ENCODE data around the gene PTPRG.

PTPRG gene

DNA sequence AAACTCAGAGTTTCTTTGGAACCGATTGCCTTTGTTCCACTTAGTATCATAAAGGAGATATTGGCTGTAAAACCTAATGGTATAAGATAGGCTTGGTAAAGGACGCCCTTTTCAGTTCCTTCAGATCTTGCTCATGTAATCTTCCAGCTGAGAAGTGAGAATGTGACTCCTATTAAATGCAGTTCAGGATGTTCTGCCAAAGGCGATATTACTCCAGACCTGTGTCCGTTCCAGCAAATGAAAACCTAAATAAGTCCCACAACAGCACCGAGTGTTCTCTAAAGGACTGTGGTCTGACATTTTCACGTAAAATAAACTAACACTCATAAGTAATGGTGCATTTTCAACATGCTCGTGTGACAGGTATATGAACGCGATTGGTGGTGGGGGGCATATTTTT is 535.8 kb downstream of the PTPRG start:
- no peak for DNase-seq

DNA sequence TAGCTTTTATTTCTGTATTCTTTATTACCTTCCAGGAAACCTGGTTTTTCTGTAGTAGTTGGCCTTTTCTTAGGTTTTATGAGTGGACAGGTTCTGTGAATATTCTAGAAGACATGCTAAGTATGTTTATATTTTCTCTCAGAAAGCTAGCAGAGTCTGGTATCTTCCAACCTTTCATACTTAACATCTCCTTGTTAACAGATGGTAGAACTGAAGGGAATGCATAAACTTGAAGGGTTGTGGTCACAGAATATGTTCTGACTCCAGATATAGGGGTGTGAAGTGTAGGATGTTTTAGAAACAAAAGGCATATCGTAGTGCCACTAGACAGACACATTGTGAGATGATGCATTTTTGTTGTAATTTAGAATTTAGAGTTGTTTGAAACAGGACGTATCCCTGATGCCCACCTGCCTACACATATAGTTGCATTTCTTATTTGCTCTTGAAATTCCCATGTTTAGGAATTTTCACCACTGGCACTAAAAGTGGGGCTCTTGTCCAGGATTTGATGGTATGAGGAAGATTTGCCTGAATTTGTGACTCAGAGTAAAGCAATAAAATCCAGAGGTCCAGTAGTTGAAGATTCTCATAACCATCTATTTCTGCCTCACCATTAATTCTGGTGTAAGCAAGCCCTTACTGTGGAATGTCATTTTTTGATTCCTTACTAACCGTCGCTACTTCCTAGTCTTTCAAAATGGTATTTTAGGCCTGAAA is 537.4 kb downstream of the PTPRG start:
- no peak for DNase-seq

DNA sequence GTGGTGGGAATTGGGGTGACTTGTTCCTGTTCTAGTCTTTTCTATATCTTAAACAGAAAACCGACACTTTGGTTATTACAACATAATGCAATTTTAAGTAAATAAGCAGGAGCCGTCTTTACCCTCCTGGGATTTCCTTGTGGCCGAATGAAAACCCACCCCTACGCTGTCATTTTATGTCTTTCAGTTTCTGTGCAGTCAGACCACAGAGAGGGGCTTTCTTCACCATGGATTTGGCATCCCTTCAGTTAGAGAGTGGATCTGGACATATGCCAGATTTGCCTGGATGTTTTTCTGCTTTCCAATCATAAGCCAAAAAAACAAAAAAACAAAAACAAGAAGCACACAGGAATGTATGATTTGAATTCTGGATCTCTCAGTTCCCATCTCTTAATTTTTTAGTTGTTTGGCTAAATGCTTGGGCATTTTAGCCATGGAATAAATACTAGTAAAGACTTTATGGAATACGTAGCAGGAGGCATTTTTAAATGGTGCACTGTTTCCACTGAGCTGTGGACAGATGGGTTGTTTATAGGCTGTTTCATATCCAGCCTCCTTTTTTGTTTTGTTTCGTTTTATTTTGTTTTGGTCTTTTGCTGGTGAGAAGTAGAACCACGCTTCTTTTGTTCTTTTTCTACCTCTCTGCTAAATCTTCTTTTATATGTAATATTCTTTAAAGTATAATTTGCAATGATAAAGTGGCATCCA is 539.1 kb downstream of the PTPRG start:
- DNase-seq = no peak

DNA sequence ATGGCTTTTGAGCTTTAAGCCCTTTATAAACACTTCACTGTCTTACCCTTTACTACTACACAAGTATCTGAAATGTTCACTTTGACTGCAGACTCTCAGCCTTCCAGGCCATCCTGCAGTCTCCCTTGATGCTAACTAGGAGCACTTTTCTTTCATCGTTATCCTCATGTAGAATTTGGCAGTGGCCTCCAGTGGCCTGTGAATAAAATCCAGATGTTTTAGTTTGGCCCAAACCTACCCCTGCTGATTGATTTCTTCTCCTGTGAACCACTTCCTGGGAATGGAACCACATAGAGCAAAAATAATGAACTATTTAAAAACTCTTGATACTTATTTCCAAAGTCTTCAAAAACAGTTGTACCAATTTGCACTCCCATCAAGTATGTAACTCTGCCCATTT is 540.1 kb downstream of the PTPRG start:
- DNase-seq = no peak

DNA sequence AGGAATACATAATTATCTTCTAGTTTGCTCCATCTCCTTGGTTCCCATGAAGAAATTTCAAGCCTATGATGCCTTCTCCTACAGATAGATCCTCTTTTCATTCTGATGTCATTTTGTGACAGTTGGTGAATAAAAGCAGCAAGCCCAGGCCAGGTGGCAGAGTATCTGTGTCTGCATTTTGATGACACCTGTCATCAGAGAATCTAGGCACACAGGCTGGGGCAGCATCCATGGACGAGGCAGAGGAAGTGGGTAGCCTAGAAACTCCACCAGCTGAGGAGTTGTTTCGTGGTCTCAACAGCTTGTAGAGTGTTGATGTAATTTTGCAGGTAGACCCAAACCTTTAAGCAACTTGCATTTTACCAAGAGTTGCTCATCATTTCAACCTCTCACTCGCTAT is 542.2 kb downstream of the PTPRG start:
- no peak for DNase-seq

DNA sequence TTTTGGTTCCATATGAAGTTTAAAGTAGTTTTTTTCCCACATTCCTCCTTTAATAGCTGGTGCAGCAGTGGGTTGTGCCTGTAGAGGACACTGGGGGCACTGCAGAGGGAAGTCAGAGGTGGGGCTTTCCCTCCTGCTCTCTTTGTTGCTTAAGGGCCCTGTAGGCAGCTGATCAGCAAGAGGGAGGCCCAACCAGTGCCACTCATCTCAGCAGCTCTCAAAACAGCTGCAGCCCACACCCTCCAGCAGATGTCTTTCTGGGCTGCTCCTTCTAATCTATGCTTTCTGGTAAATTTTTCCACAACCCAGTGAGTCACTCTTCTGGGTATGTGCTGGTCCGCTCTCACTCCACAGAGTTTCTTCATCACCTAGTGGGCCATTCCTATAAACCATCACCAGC is 548.2 kb downstream of the PTPRG start:
- DNase-seq = no peak

DNA sequence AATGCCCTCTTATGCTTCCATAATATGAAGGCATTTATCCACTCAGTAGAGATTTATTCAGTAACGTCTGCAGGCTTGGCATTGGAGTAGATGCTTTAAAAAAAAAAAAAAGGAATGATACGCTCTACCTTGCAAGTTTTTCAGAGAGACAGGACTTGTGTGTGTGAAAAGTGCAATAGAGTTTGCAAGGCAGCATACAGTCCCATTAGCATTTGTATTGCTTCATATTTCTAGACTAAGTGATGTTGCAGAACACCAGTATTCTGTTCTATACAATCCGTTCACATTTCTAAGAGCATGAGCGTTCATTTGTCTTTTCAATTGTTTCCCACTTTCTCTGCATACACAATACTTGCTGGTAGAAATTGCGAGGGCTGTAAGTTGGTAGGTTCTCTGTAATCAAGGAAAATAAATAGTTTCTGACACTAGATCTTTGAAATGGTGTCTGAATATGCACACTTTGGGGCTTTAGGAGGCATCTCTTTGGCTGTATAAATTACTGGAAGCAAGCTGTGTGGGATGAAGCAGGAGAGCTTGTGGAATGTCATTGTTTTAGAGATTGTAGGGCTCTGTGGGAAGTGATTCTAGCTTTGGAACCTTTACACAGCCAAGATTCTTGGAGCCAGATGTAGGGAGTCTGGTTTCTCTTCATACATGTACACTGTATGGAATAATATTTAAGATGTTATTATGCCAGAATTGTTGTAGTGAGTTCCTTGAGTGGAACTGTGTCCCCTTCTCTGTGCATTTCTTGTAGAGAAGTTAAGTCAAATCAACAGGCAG is 549.3 kb downstream of the PTPRG start:
- no peak for DNase-seq

DNA sequence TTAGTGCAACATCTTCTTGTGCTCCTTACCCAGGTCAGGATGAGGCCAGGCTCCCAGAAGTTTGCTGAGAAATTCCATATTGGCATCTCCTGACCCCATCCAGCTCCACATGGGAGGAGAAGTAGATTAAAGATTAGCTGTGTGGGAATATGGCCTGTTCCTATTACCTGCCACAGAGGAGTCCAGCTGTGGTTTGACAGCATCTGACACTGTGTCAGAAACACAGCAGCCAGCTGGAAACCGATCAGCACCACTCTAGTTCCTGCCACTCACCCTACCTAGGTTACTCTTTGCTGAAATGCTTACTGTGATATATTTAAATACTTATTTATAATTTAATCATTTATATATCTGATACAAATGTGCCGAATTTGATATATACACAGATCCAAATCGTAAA is 551.7 kb downstream of the PTPRG start:
- no peak for DNase-seq

DNA sequence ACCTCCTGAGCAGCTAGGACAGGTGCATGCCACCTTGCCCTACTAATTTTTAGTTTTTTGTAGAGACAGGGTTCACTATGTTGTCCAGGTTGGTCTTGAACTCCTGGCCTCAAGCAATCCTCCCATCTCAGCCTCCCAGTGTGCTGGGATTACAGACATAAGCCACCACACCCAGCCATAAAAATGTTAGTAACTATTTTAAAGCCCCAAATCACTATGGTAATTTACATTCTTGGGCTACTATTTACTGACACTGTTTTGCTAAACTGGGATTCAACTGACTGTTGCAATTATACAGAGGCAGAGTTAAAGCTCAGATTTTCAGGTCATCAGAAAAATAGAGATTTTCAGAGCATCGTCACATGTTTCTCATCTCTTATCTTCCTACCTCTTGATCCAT is 553.4 kb downstream of the PTPRG start:
- no peak for DNase-seq

DNA sequence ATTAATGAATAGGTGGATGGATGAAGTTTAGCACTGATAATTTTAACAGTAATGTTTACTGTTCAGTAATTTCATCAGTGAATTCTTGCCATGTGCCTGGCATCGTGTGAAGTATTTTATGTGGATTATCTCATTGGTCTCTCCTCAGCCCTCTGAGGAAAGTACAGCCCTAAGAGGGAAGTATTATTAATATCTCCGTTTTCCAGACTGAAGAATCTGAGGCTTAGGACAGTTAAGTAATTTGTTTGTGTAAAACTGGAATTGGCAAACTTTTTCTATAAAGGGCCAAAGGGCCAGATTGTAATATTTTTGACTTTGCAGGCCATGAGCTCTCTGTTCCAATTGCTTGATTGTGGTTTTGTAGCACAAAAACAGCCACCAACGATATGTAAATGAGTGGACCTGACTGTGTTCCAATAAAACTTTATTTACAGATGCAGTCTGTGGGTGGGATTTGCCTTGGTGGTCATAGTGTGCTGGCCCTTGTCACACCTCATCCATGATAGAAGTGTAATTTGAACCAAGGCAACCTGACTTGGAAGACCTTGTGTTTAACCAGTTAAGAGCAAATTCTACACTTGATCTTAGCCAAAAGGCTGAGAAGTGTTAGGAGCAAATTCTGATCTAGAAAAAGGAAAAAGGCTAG is 556.7 kb downstream of the PTPRG start:
- no peak for DNase-seq

DNA sequence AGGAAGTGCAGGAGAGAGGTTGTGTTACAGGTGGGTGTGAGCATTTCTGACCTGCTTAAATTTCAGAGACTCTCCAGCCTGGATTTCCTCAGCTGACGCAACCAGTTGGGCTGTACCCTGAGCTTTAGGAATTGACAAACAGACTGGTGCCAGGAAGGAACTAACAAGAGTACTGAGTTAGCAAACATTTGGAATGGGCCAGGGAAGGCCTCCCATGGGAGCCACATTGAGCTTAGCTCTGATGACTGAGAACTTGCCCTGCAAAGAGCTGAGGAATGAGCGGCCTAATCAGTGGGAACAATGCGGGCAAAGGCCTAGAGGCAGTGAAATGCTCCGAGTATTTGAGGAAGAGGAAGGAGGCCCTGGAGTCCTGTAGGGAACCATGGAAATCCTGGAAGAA is 557.8 kb downstream of the PTPRG start:
- no peak for DNase-seq

DNA sequence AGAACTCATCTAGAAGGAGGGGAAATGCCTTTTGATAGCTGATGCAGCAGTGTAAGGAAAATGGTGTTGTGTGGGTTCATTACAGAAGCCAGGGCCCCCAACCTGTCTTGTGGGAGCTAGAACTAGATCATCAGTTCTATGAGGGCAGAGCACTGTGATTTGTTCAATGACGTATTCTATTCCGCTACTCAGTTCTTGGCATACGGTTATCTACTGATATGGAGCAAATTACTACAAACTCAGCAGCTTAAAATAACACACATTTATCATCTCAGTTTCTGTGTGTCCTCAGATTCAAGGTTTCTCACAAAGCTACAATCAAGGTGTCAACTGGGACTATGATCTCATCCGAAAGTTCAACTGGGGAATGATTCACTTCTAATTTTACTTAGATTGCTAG is 561.4 kb downstream of the PTPRG start:
- no peak for DNase-seq

DNA sequence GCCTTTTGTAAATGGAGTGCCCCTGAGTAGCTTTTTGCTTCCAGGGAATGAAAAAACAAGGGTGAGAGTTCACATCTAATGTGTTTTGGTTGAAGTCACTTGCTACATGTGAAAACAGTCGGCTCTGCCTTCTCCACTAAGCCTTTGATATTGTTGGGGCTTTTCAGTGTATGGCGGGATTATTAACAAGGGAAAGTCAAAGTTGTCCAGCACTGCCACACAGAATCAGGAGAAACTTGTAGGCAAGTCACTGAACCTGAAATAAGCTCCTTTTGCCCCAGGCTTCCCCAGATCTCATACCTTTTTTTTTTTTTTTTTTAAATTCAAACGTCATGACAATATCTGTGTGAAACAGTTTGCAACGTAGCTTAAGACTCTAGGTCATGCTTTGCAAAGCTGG is 564.0 kb downstream of the PTPRG start:
- no peak for DNase-seq

DNA sequence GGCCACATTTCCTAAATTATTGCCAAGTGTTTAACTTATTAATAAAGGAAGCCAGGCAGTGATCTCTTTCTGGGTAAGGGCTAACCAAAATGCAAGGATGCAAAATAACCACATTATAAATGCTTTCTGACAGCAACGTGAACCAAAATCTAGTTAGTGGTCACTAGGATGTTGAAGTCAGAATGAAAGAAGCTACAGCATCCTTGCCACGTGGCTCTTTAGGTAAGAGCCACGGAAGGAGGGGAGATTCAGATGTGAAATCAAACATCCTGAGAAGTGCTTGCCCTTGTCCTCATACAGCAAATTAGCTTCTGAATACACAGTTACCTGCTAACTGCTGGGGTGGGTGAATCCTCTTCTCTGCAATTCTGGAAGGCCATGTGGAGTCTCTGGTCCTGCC is 565.7 kb downstream of the PTPRG start:
- no peak for DNase-seq

DNA sequence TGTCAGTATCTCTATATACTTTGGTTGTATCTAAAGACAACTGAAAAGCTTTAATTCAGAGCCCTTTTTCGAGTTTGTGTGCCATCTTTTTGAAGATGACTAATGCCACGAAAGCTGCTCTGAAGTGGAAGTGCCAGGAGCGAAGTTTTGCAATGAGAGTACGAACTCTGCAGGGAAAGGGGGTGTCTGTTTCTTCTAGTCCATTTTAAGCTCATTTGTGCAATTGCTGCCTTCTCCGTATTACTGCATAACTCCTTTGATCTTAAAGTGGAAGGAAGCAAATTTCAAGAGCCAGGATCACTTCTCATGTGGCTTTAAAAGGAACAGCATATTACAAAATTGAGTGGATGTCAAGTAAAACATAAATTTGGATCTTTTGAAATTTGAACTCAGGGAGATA is 566.7 kb downstream of the PTPRG start:
- DNase-seq = no peak

DNA sequence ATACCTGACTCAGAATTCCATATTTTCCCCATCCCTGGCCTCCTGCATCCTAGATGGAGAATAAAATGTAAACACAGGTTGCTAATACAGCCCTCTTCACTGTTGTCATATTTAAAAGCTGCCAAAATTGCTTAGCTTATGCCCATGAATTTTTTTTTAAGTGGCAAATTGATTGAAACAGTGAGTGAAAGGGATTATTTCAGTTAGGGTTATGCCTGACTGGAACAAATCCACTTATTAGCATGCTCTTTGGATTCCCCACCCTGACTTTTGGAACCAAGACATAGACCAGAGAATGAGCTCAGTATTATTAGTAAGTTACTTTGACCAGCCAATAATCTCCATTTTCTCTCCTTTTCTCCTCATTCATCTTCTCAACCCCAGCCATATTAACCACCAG is 567.3 kb downstream of the PTPRG start:
- no peak for DNase-seq

DNA sequence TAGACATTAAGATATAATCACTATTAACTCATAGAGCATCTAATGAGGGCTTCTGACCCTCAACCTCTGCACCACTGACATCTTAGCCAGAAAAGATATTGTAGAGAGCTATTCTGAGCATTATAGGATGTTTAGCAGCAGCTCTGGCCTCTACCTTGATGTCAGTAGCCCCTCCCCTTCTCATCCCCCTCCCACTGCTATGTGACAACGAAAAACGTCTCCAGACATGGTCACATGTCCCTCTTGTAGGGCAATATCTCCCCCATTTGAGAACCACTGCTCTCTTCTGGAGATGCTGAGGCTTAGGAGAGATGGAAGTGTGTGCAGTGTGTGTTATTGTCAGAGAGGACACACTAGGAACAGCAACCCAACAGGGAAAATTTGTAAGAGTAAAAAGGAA is 569.7 kb downstream of the PTPRG start:
- no peak for DNase-seq

DNA sequence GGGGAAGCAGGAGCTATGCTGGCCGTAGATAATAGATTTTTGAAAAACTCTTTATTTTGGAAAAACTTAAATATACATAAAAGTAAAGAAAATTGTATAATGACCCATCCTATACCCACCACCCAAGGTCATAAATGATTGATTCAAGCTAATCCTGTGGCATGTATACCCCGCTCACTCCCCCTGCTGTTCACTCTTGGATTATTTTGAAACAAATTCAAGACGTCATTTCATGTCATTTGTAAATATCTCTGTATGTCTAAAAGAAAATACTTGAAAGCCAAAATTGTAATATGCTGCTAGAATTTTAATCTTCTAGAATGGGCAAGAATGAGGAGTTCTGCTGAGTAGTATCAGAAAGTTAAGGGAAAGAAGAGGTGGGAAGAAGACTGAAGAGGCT is 570.2 kb downstream of the PTPRG start:
- no peak for DNase-seq

DNA sequence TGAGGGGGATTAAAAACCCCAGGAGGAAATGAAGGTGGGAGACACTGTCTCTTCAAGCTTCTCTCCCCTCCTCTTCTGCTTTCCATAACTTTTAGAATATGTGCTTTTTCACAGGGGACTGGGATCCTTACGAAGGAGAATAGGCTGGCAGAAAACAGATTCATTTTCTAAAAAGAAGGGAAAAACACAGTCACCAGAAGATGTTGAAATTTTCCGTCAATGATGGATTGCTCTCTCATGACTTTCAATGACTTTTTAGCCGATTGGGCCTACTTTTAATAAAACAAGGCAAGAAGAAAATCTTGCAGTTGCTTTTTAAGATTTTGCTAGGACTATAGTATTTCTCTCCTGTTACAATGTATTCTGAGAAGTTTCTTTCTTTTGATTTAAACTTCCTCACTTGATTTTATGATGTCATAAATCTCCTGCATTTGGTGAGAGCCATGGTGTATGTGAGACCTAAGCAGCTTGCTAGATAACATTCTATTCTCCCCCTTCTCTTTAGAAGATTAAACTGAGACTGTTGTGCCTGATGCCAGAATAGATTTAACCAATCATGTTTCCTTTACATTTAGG is 570.7 kb downstream of the PTPRG start:
- DNase-seq = no peak

DNA sequence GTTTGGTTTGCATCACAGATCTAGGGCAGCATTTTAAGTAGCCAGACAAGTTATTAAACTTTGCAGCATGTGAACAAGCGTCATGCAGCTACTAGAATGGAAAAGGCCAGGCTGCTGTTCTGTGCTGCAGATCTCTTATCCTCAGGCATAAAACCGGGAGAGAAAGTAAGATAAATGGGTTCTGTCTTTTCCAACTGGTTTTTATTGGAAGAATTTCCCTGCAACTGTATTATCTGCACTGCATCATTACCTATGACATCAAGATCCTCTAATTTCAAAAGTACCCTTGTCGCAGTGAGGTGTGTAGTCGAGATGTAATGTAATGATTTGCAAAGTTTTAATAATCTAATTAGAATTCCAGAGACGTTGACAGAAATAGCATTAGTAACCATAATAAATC is 571.6 kb downstream of the PTPRG start:
- no peak for DNase-seq

DNA sequence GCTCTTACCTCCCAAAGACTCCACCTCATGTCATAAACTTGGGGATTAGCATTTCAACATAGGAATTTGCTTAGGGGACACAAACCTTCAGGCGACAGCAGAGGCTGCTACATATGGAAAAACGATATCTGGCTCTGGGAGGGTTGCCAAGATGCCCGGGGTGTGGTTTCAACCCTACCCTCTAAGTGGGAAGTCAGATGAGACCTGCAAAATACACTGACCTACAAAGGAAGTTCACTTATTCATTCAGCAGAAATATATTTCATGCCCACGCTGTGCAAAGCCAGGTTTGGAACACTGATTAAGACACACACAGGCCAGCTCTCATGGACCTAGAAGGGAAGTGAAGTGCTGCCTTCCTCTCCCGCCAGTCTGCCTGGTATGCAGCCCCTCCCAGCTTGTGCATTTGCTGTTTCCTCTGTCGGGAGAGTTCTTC is 572.7 kb downstream of the PTPRG start:
- DNase-seq = no peak

DNA sequence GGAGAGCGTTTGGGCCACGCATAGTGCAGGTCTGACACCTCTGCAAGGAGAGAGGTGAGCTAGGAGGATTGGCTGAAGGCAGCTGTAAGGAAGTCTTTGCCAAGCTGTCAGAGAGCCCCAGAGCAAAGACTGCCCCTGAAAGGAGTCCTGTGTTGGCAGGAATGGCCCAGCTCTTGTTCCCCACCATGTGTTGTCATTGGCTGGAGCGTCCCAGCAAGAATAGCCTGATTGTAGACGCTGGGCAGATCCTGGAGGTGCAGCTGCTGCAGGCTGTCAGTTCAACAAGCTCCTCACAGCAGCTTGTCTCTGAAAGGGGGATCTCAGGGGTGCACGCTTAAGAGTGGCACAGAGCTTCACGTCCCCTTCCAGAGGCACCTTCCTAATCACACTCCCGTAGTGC is 574.4 kb downstream of the PTPRG start:
- DNase-seq = no peak

DNA sequence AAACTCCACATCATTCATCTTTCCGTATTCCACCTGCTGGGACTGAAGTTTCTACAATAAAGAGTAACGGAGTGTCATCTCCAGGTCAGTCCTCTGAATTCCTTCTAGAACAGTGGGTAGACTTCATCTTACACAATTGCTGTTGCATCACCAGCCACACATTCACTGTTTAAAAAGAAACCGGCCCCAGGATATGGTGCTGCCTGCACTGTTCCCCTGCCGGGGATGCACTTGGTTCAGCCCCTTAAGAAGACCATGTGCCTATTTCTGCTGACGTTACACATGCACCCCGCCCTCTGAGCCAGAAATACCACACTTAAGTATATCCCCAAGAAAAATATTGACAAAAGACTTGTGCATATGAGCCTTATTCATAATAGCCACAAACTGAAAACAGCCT is 578.6 kb downstream of the PTPRG start:
- DNase-seq = no peak

Data from CD4-positive, alpha-beta T cell treated with Interleukin-12 subunit alpha and Interleukin-12 subunit beta, for 1 hour (primary cell).